Pancreas (tissue), 10 donors: ENCODE measurements around the gene CWC27. TPM values are rescaled to one million over a fixed set of nuclear protein-coding genes. Genes with fewer than 3 reads are reported as not detected.

Source experiments
- ATAC-seq, 4 donors: fragments of 200-7000 bp; cut with Tn5 transposase; one replicate each; pipeline versions ENCODE4 v1.8.0 to v1.9.1; 2020; ENCODE audit warnings: mild to moderate bottlenecking in 4 of 4, moderate library complexity in 4 of 4
- DNase-seq, 6 donors: peaks; one replicate each; pipeline ENCODE4 v3.0.0-alpha.2; 2020
- FAIRE-seq: peaks from 2 replicates; lab custom pipeline; 2012; peaks lifted over from hg19 to GRCh38; lab: Jason Lieb, UNC
- H3K27ac ChIP-seq, 4 donors: fragments of 200-600 bp; sonication (generic); 1 replicate in 3 of 4; 2 replicates in 1 of 4; pipeline versions ENCODE4 v1.5.0 to v1.8.0; 2020
- H3K27me3 ChIP-seq, 4 donors: fragments of 200-600 bp; one replicate each; pipeline ENCODE4 v1.8.0; 2021
- H3K36me3 ChIP-seq, 3 donors: fragments of 200-600 bp; sonication (generic) in 1 of 3; one replicate each; pipeline versions ENCODE4 v1.5.0 to v1.8.0; 2020 to 2021
- H3K4me1 ChIP-seq, 3 donors: fragments of 200-600 bp; one replicate each; pipeline ENCODE4 v1.8.0; 2021
- H3K4me3 ChIP-seq, 4 donors: fragments of 200-600 bp; sonication (generic) in 2 of 4; one replicate each; pipeline versions ENCODE4 v1.5.0 to v1.8.0; 2020 to 2021
- H3K9me3 ChIP-seq, 4 donors: fragments of 200-600 bp; one replicate each; pipeline ENCODE4 v1.8.0; 2021
- WGBS, 2 donors: extraction: QIAGEN DNeasy Blood & Tissue Kit; methylation state at CpG; one replicate each; pipeline ENCODE4 v1.1.7; 2013; 5-methylcytosine and 5-hydroxymethylcytosine counted together
- intact Hi-C, 3 donors: fragments of 100-400 bp; cut with DNase I; formaldehyde crosslinking; loops; one replicate each; pipeline versions ENCODE4 v1.11.1 to v1.14.2; 2022
- polyA plus RNA-seq, 2 donors: library from polyadenylated mRNA; stranded (reverse); fragments of 200-250 nt; gene quantifications; one replicate each; pipeline ENCODE4 v1.2.3, GENCODE V29; 2013
- total RNA-seq, 6 donors: library from RNA; stranded (reverse); fragmentation: NEBNext Ultra II Directional in 4 of 6; extraction: Animal tissue kit (Norgen Biotek cat#: 25700) in 4 of 6; gene quantifications; one replicate each; pipeline versions ENCODE4 v1.2.1 to v1.2.4, GENCODE V29; 2021 to 2023
- TF ChIP-seq, protein P1 (sequence below), 4 donors: fragments of 200-600 bp; sonication (generic) in 3 of 4; IDR thresholded peaks; one replicate each; pipeline versions ENCODE4 v1.5.0 to v1.8.0; 2021; ENCODE audit warnings: antibody characterized with exemption in 4 of 4
- donor health status: healthy with polysubstance abuse.
- donor health status: DM: no; HTN: no; CAD: no; lungs with moderate emphysema.
- donor health status: DM: no; HTN: no; CAD: no.
- donor health status: control.
- donor health status: control.
- donor health status: Bipolar disorder and iron deficiency.
- donor health status: DM: yes; HTN: yes; CAD: no.
- donor health status: DM: no; HTN: no; CAD: no.
- donor health status: DM: no; HTN: no; CAD: no.
- donor health status: DM: yes; HTN: yes; CAD: no.

Gene CWC27
- total and polyA plus RNA-seq, 8 donors = 3.7 to 13.3 (median 7.0) TPM

DNA sequence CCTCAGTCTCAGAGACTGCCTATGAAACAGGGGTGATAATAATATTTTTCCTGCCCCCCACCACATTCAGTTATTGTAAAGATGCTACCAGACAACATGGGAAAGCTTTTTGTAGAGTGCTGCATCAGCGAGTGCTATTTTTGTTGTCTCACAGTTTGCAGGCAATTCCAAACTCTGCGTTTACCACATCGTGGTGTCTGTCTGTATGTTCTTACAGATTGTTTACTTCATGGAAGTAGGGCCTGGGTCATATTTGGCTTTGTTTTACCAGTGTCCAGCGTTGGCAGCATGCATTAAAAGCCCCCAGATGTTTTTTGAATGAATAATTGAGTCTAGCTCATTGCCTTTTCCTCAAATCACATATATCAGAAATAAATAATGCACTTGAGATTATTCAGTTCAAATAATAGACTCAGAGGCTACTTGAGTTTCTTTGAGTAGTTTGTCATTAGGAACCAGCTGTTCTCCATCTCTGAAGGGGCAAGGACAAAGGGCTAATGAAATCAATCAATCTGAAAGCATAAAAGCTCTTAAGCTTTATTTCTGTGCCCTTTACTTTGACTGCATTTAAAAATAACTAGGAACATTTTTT, 243.7 kb downstream of the CWC27 start:
- Histone ChIP-seq H3K36me3 (no peaks in the 10 kb centered on the region), H3K9me3 (no peaks in the 10 kb centered on the region), H3K4me1 (no peaks in the 10 kb centered on the region), H3K4me3 (no peak overlapping the region), H3K27ac (no peak overlapping the region), H3K27me3 (no peaks in the 10 kb centered on the region)
- TF ChIP-seq, protein P1, sequence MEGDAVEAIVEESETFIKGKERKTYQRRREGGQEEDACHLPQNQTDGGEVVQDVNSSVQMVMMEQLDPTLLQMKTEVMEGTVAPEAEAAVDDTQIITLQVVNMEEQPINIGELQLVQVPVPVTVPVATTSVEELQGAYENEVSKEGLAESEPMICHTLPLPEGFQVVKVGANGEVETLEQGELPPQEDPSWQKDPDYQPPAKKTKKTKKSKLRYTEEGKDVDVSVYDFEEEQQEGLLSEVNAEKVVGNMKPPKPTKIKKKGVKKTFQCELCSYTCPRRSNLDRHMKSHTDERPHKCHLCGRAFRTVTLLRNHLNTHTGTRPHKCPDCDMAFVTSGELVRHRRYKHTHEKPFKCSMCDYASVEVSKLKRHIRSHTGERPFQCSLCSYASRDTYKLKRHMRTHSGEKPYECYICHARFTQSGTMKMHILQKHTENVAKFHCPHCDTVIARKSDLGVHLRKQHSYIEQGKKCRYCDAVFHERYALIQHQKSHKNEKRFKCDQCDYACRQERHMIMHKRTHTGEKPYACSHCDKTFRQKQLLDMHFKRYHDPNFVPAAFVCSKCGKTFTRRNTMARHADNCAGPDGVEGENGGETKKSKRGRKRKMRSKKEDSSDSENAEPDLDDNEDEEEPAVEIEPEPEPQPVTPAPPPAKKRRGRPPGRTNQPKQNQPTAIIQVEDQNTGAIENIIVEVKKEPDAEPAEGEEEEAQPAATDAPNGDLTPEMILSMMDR (IDR thresholded peaks at IDR 0.05) = no peak
- ATAC-seq = no peak
- no peak for DNase-seq
- FAIRE-seq = no peak
- intact Hi-C loops = no loop called here
- WGBS, 2 donors = 72 to 79% methylated on average over 4 of the region's 4 CpGs

DNA sequence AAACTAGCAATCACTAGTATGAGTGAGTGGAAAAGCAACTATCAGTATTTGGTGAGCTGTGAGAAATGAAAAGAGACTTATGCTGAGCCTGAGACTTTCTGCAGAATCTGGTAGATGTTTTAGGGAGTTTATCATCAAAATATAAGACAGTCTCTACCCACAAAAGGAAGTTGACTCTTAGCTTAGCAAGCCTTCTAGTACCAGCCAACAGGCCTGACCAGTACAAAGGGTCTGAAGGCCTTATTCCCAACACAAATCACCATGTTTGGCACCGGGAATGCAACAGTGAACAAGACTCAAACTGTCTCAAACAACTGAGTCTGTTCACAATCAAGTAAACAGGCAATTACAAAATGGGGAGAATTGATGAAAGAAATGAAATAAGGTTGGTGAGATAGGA, 244.4 kb downstream of the CWC27 start:
- FAIRE-seq (no peak), ATAC-seq (no peak), DNase-seq (no peak)
- Histone ChIP-seq H3K4me3 (no peak overlapping the region), H3K36me3 (no peaks in the 10 kb centered on the region), H3K4me1 (no peaks in the 10 kb centered on the region), H3K27me3 (no peaks in the 10 kb centered on the region), H3K9me3 (no peaks in the 10 kb centered on the region), H3K27ac (no peak overlapping the region)
- WGBS, 2 donors = 84 to 91% methylated on average over 1 of the region's 1 CpG
- intact Hi-C loops = no loop called here
- TF ChIP-seq, protein P1 (IDR thresholded peaks at IDR 0.05) = no peak

DNA sequence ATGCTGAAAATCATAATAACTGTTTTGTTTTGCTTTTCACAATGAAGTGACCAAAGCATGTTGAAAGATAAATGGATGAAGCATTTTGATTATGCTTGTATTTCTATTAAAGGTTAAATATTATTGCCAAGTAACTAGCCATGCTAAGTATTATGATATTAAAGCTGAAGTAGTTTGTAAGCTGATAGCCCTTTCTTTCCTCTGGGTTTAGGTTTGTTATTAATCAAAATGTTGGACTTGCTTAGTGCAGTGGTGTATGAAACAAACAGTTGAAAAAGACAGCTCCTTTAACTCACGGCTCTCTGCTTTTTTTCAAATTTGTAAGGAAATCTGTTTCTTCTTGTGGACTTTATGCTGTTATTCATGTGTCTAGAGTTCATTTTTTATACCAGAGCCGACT, 246.0 kb downstream of the CWC27 start:
- intact Hi-C loops = no loop called here
- no peaks in the 10 kb centered on the region for H3K9me3 ChIP-seq
- ATAC-seq (peak in 1 of 4 donors; percentile 45), DNase-seq (no peak), FAIRE-seq (no peak)
- no peaks in the 10 kb centered on the region for H3K27me3 ChIP-seq
- no peak overlapping the region for H3K4me3 ChIP-seq
- 48 to 54% methylated on average over 2 of the region's 2 CpGs for WGBS, 2 donors
- TF ChIP-seq, protein P1 (IDR thresholded peaks at IDR 0.05) = no peak
- no peaks in the 10 kb centered on the region for H3K36me3 ChIP-seq
- no peak overlapping the region for H3K27ac ChIP-seq
- no peaks in the 10 kb centered on the region for H3K4me1 ChIP-seq

DNA sequence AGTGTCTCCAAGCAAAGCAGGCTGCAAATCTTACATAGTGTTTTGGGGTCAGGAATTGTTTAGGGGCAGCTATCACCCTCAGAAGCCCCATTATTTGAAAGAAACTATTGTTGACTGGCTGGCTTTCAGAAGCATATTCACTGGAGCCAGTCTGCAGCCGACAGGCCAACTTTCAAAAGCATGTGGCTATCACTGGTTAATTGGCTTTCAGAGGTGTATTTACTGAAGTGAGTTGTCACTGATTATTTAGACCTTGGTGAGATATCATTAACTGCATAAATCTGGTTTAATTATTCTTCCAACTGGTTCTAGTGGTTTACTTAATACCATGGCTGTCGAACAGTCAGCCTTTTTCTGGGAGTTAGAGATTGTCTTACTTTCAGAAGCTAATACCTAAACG, 247.0 kb downstream of the CWC27 start:
- H3K4me1 ChIP-seq = no peaks in the 10 kb centered on the region
- intact Hi-C loops = no loop called here
- FAIRE-seq (no peak), ATAC-seq (peak in 3 of 4 donors; percentile 29 to 40 (median 29)), DNase-seq (no peak)
- H3K27ac ChIP-seq = no peak overlapping the region
- TF ChIP-seq, protein P1 (IDR thresholded peaks at IDR 0.05) = no peak
- H3K27me3 ChIP-seq = no peaks in the 10 kb centered on the region
- H3K36me3 ChIP-seq = no peaks in the 10 kb centered on the region
- no peak overlapping the region for H3K4me3 ChIP-seq
- H3K9me3 ChIP-seq = no peaks in the 10 kb centered on the region
- 55 to 57% methylated on average over 3 of the region's 3 CpGs for WGBS, 2 donors

DNA sequence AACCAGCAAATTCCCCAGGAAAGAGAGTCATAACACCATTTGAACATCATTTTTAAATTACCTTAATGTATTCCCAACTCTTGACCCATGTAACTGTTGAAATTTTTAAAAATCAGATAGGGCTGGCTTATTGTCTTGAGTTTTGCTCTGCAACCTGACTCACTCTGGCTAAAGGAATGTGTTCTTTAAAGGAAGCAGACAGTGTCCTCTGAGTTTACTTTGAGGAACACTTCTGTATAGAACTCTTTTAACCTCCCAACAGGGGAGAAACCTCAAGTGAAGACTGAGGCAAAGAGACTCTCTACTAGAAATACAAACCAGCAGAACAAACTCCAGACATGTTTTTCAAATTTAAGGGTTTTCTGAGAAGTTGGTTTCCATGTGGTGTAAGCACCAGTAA, 248.9 kb downstream of the CWC27 start:
- FAIRE-seq (no peak), DNase-seq (no peak), ATAC-seq (no peak)
- Histone ChIP-seq H3K4me1 (no peaks in the 10 kb centered on the region), H3K9me3 (no peaks in the 10 kb centered on the region), H3K27me3 (no peaks in the 10 kb centered on the region), H3K27ac (no peak overlapping the region), H3K36me3 (no peaks in the 10 kb centered on the region), H3K4me3 (no peak overlapping the region)
- TF ChIP-seq, protein P1 (IDR thresholded peaks at IDR 0.05) = no peak
- intact Hi-C loops = no loop called here
